Sigmoid colon (tissue), 4 donors: ENCODE measurements around the gene SYNCRIP.

Experiments used
- POLR2A ChIP-seq, 2 donors: fragments of 450-650 bp; IDR thresholded peaks; one replicate each; pipeline ENCODE4 v1.6.1; 2016; ENCODE audit warnings: antibody characterized with exemption in 2 of 2, mild to moderate bottlenecking in 2 of 2, moderate library complexity in 2 of 2
- POLR2AphosphoS5 ChIP-seq, 4 donors: sonication (generic); formaldehyde crosslinking; IDR thresholded peaks; one replicate each; pipeline ENCODE4 v1.6.1; 2017; ENCODE audit warnings: antibody characterized with exemption in 4 of 4
- TF ChIP-seq, protein P1 (sequence below), 4 experiments: fragments of 450-650 bp in 3 of 4; fragments of 200-600 bp in 1 of 4; IDR thresholded peaks; one replicate each; pipeline ENCODE4 v1.5.1; 2016 to 2019; ENCODE audit warnings: antibody characterized with exemption in 4 of 4, mild to moderate bottlenecking in 3 of 4, moderate library complexity in 2 of 4

DNA sequence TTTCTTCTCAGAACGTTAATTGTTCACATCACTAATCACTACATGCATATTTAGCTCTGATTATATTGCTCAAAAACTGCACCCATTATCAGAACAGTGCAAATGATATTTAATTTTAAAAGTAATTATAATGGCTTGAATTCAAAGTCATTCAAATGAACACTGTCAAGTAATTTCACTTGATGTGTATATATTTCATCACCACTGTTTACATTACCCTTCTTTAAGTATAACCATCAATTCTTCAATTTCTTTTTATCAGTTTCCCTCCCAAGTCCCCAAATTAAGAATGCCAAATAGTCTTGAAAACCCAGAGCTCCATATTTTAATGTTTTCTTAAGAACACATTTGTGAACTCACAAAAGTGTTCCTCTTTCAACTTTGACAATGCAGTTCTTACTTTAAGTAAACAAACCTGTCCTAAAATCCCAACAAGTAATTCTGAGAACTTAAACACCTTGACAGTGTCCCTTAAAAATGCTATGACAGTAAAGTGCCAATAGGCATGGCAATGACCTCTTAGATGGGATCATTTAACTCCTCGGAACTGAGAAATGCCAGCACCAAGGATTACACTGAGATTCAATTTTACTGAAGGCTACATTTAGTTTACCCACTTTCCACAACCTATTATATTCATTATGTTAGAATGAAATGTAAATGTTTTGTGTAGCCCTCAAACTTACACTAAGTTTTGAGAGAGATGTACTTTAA lies 32.3 kb downstream of the SYNCRIP start:
- TF ChIP-seq, protein P1, sequence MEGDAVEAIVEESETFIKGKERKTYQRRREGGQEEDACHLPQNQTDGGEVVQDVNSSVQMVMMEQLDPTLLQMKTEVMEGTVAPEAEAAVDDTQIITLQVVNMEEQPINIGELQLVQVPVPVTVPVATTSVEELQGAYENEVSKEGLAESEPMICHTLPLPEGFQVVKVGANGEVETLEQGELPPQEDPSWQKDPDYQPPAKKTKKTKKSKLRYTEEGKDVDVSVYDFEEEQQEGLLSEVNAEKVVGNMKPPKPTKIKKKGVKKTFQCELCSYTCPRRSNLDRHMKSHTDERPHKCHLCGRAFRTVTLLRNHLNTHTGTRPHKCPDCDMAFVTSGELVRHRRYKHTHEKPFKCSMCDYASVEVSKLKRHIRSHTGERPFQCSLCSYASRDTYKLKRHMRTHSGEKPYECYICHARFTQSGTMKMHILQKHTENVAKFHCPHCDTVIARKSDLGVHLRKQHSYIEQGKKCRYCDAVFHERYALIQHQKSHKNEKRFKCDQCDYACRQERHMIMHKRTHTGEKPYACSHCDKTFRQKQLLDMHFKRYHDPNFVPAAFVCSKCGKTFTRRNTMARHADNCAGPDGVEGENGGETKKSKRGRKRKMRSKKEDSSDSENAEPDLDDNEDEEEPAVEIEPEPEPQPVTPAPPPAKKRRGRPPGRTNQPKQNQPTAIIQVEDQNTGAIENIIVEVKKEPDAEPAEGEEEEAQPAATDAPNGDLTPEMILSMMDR (IDR thresholded peaks at IDR 0.05) = no peak
- no peak for TF ChIP-seq POLR2A (IDR thresholded peaks at IDR 0.05)
- no peak for TF ChIP-seq POLR2AphosphoS5 (IDR thresholded peaks at IDR 0.05)
